Tibial artery (tissue), 4 donors: ENCODE data around the gene ATP6V0D1.

Source experiments
- DNase-seq, 2 donors: peaks; one replicate each; pipeline ENCODE4 v3.0.0-alpha.2; 2019
- H3K27ac ChIP-seq, 2 donors: fragments of 200-600 bp; sonication (generic) in 1 of 2; 1 replicate in 1 of 2; 2 replicates in 1 of 2; pipeline ENCODE4 v1.5.1; 2018 to 2019; ENCODE audit warnings: mild to moderate bottlenecking in 1 of 2
- H3K27me3 ChIP-seq, 2 donors: fragments of 200-600 bp; sonication (generic) in 1 of 2; one replicate each; pipeline versions ENCODE4 v1.5.1 to v1.6.0; 2016 to 2019
- H3K36me3 ChIP-seq, 3 donors: fragments of 200-600 bp; sonication (generic) in 2 of 3; one replicate each; pipeline ENCODE4 v1.5.1; 2016 to 2019; ENCODE audit warnings: mild to moderate bottlenecking in 2 of 3
- H3K4me1 ChIP-seq, 4 donors: fragments of 200-600 bp; sonication (generic) in 2 of 4; 1 replicate in 3 of 4; 2 replicates in 1 of 4; pipeline ENCODE4 v1.5.1; 2016 to 2019
- H3K4me3 ChIP-seq, 2 donors: fragments of 200-600 bp; sonication (generic) in 1 of 2; 1 replicate in 1 of 2; 2 replicates in 1 of 2; pipeline ENCODE4 v1.5.1; 2018 to 2019; ENCODE audit warnings: mild to moderate bottlenecking in 2 of 2
- H3K9me3 ChIP-seq, 3 donors: fragments of 200-600 bp; sonication (generic) in 1 of 3; one replicate each; pipeline ENCODE4 v1.5.1; 2016 to 2019
- intact Hi-C: fragments of 100-400 bp; cut with DNase I; formaldehyde crosslinking; loops from one replicate; pipeline ENCODE4 v1.15.0; 2023; ENCODE audit warnings: low total_unique reads
- TF ChIP-seq, protein P1 (sequence below), 2 experiments: fragments of 200-600 bp in 1 of 2; fragments of 450-650 bp in 1 of 2; IDR thresholded peaks; one replicate each; pipeline ENCODE4 v1.5.1; 2017 to 2019; ENCODE audit warnings: antibody characterized with exemption in 2 of 2, mild to moderate bottlenecking in 1 of 2, moderate library complexity in 1 of 2

ATP6V0D1 gene

DNA sequence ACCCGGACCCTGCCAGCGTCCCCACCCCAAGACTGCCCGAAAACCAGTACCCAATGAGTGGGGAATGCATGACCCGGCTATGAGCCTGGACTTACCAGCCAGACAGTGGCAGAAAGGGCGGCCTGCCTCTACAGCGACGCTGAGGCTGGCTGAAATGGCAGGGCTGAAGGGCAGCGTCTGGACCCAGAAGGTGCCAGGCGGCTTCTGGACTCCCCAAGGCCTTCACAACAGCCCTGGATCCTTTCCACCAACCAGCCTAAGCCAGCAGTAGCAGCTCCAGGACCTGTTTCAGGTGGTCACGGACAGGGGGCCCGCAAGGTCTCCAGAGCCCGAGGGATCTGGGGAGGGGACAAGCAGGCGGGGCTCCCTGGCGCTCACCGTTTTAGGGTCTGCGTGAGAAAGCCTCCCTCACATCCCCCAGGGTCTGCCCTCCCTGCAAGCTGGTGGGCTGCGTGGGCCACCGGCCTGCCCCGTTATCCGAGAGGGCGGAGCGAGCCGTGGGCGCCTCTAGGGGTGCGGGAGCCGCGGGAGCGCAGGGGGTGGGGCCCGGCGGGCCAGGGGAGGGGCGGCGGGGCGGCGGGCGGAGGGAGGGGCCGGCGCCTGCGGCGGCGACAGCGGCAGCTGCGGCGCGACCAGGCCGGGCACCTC, 47.4 kb upstream of the ATP6V0D1 start, which contains the start of gene RIPOR1:
Gene RIPOR1, plus strand, starts transcription at position 608 of the 648 bp plus-strand sequence. CDS start 9,618 bp downstream, outside the sequence.
- peak in 1 of 2 donors; percentile 86 for DNase-seq
- Histone ChIP-seq H3K27me3 (no peaks in the 10 kb centered on the region), H3K36me3 (no peaks in the 10 kb centered on the region), H3K9me3 (no peaks in the 10 kb centered on the region), H3K27ac (peak within 1 kb of the TSS; percentile 93 to 94), H3K4me1 (peaks cover 0 to 44% (median 24%) of the 10 kb centered on the region in 4 donors), H3K4me3 (peak within 1 kb of the TSS; percentile 76 to 85)
- TF ChIP-seq, protein P1, sequence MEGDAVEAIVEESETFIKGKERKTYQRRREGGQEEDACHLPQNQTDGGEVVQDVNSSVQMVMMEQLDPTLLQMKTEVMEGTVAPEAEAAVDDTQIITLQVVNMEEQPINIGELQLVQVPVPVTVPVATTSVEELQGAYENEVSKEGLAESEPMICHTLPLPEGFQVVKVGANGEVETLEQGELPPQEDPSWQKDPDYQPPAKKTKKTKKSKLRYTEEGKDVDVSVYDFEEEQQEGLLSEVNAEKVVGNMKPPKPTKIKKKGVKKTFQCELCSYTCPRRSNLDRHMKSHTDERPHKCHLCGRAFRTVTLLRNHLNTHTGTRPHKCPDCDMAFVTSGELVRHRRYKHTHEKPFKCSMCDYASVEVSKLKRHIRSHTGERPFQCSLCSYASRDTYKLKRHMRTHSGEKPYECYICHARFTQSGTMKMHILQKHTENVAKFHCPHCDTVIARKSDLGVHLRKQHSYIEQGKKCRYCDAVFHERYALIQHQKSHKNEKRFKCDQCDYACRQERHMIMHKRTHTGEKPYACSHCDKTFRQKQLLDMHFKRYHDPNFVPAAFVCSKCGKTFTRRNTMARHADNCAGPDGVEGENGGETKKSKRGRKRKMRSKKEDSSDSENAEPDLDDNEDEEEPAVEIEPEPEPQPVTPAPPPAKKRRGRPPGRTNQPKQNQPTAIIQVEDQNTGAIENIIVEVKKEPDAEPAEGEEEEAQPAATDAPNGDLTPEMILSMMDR (IDR thresholded peaks at IDR 0.05), result no peak
- intact Hi-C loops, result loop anchor here (5.0 kb wide), 1 partner anchor 34 kb away; the partner anchor contains the start of gene CTCF

DNA sequence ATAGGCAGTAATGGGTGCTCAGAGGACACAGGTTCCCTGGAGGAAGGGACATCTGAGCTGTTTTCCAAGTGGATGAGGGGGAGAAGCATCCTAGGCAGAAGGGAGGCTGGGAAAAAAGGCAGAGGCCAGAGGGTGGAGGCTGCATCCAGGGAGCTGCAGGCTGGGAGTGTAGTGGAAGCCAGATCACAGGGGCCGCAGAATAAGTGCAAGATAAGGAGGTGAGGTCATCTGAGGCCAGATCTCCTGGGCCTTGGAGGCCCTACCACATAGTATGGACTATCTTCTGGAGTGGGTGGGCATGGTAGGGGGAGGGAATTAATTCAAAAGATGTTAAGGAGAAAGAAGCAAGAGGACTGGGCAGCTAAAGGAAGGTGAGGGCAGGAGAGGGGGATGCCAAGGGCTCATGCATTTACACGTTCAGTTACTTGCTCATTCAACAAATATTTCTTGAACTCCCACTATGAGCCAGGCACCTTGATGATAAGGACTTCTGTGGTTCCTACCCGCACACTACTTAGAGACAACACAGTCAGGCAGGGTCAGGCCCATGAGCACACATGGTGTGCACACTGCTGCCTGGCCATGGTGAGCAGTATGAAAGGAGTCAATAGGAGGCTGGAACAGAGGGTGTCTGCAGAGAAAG, 45.3 kb upstream of the ATP6V0D1 start:
- H3K27ac ChIP-seq, result no peak overlapping the region
- H3K9me3 ChIP-seq, result no peaks in the 10 kb centered on the region
- H3K36me3 ChIP-seq, result no peaks in the 10 kb centered on the region
- H3K4me3 ChIP-seq, result no peak overlapping the region
- no peaks in the 10 kb centered on the region for H3K27me3 ChIP-seq
- H3K4me1 ChIP-seq, result peaks cover 0 to 32% (median 25%) of the 10 kb centered on the region in 4 donors
- TF ChIP-seq, protein P1 (IDR thresholded peaks at IDR 0.05), result no peak
- no peak for DNase-seq
- intact Hi-C loops, result loop anchor here (5.0 kb wide), 1 partner anchor 36 kb away; the partner anchor contains the start of gene CTCF

DNA sequence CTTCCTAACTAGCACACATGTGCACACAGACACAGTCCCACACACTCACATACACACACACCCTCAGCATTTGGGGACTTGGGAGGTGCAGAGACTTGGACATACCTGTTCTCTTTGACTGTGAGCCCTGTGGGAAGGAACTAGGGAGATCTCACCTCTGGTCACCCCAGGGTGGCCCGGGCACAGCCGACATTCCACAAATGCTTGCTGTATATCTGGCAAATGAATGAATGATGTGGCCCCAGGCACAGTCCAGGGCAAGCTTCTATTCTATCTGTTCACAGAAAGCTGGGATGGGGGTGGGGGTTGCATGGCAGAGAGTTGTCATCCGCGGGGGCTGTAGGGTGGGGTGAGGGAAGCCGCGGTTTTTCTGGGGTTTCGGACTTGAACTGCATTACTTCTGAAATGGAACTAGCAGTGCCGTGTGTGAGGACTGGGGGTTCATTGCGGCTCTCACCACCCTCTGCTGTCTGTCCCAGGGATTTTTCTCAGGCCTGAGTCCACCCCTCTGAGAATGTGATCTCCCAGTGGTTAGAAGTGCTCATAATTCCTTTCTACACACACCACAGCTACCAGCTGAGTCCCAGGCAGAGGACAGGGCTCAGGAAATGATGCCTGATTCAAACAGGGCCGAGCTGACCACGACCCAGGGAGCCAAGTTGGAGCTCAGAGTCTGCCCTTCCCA, 44.4 kb upstream of the ATP6V0D1 start:
- H3K4me1 ChIP-seq, result peaks cover 0 to 22% (median 16%) of the 10 kb centered on the region in 4 donors
- DNase-seq, result no peak
- H3K4me3 ChIP-seq, result no peak overlapping the region
- TF ChIP-seq, protein P1 (IDR thresholded peaks at IDR 0.05), result no peak
- H3K36me3 ChIP-seq, result no peaks in the 10 kb centered on the region
- H3K27me3 ChIP-seq, result no peaks in the 10 kb centered on the region
- intact Hi-C loops, result loop anchor here (5.0 kb wide), 1 partner anchor 37 kb away; the partner anchor contains the start of gene CTCF
- no peaks in the 10 kb centered on the region for H3K9me3 ChIP-seq
- no peak overlapping the region for H3K27ac ChIP-seq

DNA sequence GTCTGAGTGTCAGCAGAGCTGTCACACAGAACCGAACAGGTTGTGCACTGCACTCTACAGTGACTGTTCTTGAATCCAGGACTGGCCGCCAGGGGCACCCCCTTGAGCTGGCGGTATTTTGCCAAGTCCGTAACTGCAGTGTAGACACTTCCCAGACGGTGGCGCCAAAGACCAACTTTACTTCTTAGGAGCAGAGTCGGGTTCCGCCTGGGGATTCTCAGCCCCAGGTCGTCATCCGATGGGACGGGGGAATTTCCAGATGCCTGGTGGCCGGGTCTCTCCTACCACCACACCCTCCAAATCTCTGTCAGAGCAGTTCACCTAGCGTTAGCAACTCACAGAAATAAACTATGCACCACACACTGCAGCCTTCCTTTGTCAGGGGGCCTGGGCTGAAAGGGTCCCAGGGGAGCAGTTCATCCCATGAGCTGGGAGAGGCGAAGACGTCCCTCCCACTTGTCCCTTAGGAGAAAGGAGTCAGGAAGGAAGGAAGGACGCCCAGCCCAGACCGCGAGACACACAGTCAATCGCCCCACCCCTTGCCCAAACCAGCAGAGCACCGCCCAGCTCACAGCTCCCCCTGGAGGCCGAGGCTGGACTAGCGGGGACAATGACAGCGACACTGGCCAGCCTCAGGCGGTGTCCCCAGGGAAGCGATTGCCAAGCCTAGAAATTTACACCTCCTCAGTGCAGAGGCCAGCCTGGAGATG, 40.3 kb upstream of the ATP6V0D1 start:
- Histone ChIP-seq H3K27me3 (no peaks in the 10 kb centered on the region), H3K9me3 (no peaks in the 10 kb centered on the region), H3K27ac (peak overlapping the region; percentile 77 to 88), H3K4me1 (peaks cover 0 to 6% (median 4%) of the 10 kb centered on the region in 4 donors), H3K36me3 (no peaks in the 10 kb centered on the region), H3K4me3 (peak overlapping the region; percentile 44 to 48)
- TF ChIP-seq, protein P1 (IDR thresholded peaks at IDR 0.05), result peak; percentile 75 to 98
- peak; percentile 97 for DNase-seq
- intact Hi-C loops, result loop anchor here (2.0 kb wide), 1 partner anchor 148 kb away; no protein-coding TSS in a partner anchor

DNA sequence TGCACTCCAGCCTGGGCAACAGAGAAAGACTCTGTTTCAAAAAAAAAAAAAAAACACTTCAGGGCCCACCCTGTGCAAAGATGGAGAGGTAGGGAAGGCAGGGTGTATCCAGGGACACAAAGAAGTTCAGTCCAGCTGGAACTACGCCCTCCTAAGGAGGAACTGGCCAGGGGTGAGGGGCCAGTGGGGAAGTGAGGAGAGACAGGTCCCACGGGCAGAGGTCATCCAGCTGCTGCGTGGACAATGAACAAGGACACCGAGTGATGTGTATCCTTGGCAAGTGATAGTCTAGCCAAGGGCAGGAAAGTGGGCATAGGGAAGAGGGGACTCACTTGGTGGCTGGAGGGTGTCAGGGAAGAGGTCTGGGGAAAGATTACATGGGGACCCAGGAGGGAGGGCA, 38.3 kb upstream of the ATP6V0D1 start:
- H3K27ac ChIP-seq, result no peak overlapping the region
- TF ChIP-seq, protein P1 (IDR thresholded peaks at IDR 0.05), result no peak
- DNase-seq, result no peak
- intact Hi-C loops, result no loop called here
- no peak overlapping the region for H3K4me3 ChIP-seq
- no peaks in the 10 kb centered on the region for H3K9me3 ChIP-seq
- peaks cover 0 to 6% (median 4%) of the 10 kb centered on the region in 4 donors for H3K4me1 ChIP-seq
- no peaks in the 10 kb centered on the region for H3K36me3 ChIP-seq
- no peaks in the 10 kb centered on the region for H3K27me3 ChIP-seq
